Ascending aorta (tissue), 2 donors: Measurements from ENCODE around the gene SVOP. TPM values are rescaled to one million over a fixed set of nuclear protein-coding genes. Genes with fewer than 3 reads are reported as not detected.

ENCODE experiments used
- DNase-seq, 2 donors: peaks; one replicate each; pipeline ENCODE4 v3.0.0-alpha.2; 2019; ENCODE audit warnings: low spot score in 2 of 2
- H3K27ac ChIP-seq, 2 donors: fragments of 200-600 bp; sonication (generic); one replicate each; pipeline ENCODE4 v1.5.1; 2016 to 2017; ENCODE audit warnings: mild to moderate bottlenecking in 1 of 2
- H3K27me3 ChIP-seq: fragments of 200-600 bp; sonication (generic); one replicate; pipeline ENCODE4 v1.5.1; 2017
- H3K36me3 ChIP-seq, 2 donors: fragments of 200-600 bp; sonication (generic); one replicate each; pipeline ENCODE4 v1.5.1; 2016
- H3K4me1 ChIP-seq, 2 donors: fragments of 200-600 bp; sonication (generic); one replicate each; pipeline ENCODE4 v1.5.1; 2016 to 2017; ENCODE audit warnings: mild to moderate bottlenecking in 1 of 2
- H3K4me3 ChIP-seq, 2 donors: fragments of 200-600 bp; sonication (generic); one replicate each; pipeline ENCODE4 v1.5.1; 2016 to 2017; ENCODE audit warnings: mild to moderate bottlenecking in 1 of 2
- H3K9me3 ChIP-seq, 2 donors: fragments of 200-600 bp; sonication (generic); one replicate each; pipeline ENCODE4 v1.5.1; 2016
- CTCF ChIP-seq, 3 experiments: fragments of 200-600 bp in 2 of 3; fragments of 450-650 bp in 1 of 3; sonication (generic) in 2 of 3; IDR thresholded peaks; one replicate each; pipeline ENCODE4 v1.5.1; 2016 to 2019; ENCODE audit warnings: antibody characterized with exemption in 3 of 3, mild to moderate bottlenecking in 1 of 3, moderate library complexity in 1 of 3
- intact Hi-C: fragments of 100-400 bp; cut with DNase I; formaldehyde crosslinking; loops from one replicate; pipeline ENCODE4 v1.15.1; 2023
- total RNA-seq: library from RNA; depleted of rRNA; stranded (reverse); fragments of >200 nt; gene quantifications from one replicate; pipeline ENCODE4 v1.1.0, GENCODE V29; 2016

SVOP gene
- total RNA-seq, 1 donor from 2014 or later, result not detected

GRCh38 chr12:108899145-108899544, 121.7 kb downstream of the SVOP start:
- intact Hi-C loops, result no loop called here
- TF ChIP-seq CTCF (IDR thresholded peaks at IDR 0.05), result no peak
- DNase-seq, result no peak

GRCh38 chr12:108896817-108897216, 124.1 kb downstream of the SVOP start:
- no peaks in the 10 kb centered on the region for H3K9me3 ChIP-seq
- H3K4me3 ChIP-seq, result no peak overlapping the region
- no peak overlapping the region for H3K27ac ChIP-seq
- H3K36me3 ChIP-seq, result no peaks in the 10 kb centered on the region
- DNase-seq, result no peak
- H3K4me1 ChIP-seq, result no peaks in the 10 kb centered on the region
- no peaks in the 10 kb centered on the region for H3K27me3 ChIP-seq
- intact Hi-C loops, result no loop called here
- no peak for TF ChIP-seq CTCF (IDR thresholded peaks at IDR 0.05)

More at GRCh38 chr12:108899145-108899544, 121.7 kb downstream of the SVOP start:
- Histone ChIP-seq H3K36me3 (no peaks in the 10 kb centered on the region), H3K27ac (no peak overlapping the region), H3K27me3 (no peaks in the 10 kb centered on the region), H3K4me1 (no peaks in the 10 kb centered on the region), H3K4me3 (no peak overlapping the region), H3K9me3 (no peaks in the 10 kb centered on the region)

- H3K9me3 ChIP-seq, result no peaks in the 10 kb centered on the region
- no peak for DNase-seq
- no peak overlapping the region for H3K27ac ChIP-seq
- intact Hi-C loops, result no loop called here
- H3K4me3 ChIP-seq, result no peak overlapping the region
- TF ChIP-seq CTCF (IDR thresholded peaks at IDR 0.05), result no peak
- H3K4me1 ChIP-seq, result no peaks in the 10 kb centered on the region
- H3K27me3 ChIP-seq, result no peaks in the 10 kb centered on the region
- H3K36me3 ChIP-seq, result no peaks in the 10 kb centered on the region
Measured at GRCh38 chr12:108896336-108896735, 124.5 kb downstream of the SVOP start.

- Histone ChIP-seq H3K36me3 (no peaks in the 10 kb centered on the region), H3K4me3 (no peak overlapping the region), H3K27me3 (no peaks in the 10 kb centered on the region), H3K4me1 (no peaks in the 10 kb centered on the region), H3K9me3 (no peaks in the 10 kb centered on the region), H3K27ac (no peak overlapping the region)
- intact Hi-C loops, result no loop called here
- no peak for DNase-seq
- no peak for TF ChIP-seq CTCF (IDR thresholded peaks at IDR 0.05)
Measured at GRCh38 chr12:108895220-108895802, 125.6 kb downstream of the SVOP start.

- H3K27ac ChIP-seq, result no peak overlapping the region
- H3K4me1 ChIP-seq, result no peaks in the 10 kb centered on the region
- H3K4me3 ChIP-seq, result no peak overlapping the region
- no peaks in the 10 kb centered on the region for H3K9me3 ChIP-seq
- no peak for TF ChIP-seq CTCF (IDR thresholded peaks at IDR 0.05)
- no peaks in the 10 kb centered on the region for H3K27me3 ChIP-seq
- H3K36me3 ChIP-seq, result no peaks in the 10 kb centered on the region
- DNase-seq, result no peak
- intact Hi-C loops, result no loop called here
Measured at GRCh38 chr12:108890208-108890607, 130.7 kb downstream of the SVOP start.

- intact Hi-C loops, result no loop called here
- DNase-seq, result no peak
- Histone ChIP-seq H3K4me1 (no peaks in the 10 kb centered on the region), H3K36me3 (no peaks in the 10 kb centered on the region), H3K4me3 (no peak overlapping the region), H3K27me3 (no peaks in the 10 kb centered on the region), H3K9me3 (no peaks in the 10 kb centered on the region), H3K27ac (no peak overlapping the region)
- no peak for TF ChIP-seq CTCF (IDR thresholded peaks at IDR 0.05)
Measured at GRCh38 chr12:108888031-108888430, 132.8 kb downstream of the SVOP start.
